Testis (tissue), 2 donors: ENCODE measurements around the gene PRTFDC1.

Source experiments
- POLR2A ChIP-seq: fragments of 450-650 bp; IDR thresholded peaks from one replicate; pipeline ENCODE4 v1.6.1; 2017; ENCODE audit warnings: antibody characterized with exemption, mild to moderate bottlenecking, moderate library complexity
- TF ChIP-seq, protein P1 (sequence below), 3 experiments: fragments of 450-650 bp in 2 of 3; fragments of 200-600 bp in 1 of 3; sonication (generic) in 1 of 3; IDR thresholded peaks; one replicate each; pipeline ENCODE4 v1.5.1; 2016 to 2019; ENCODE audit warnings: antibody characterized with exemption in 3 of 3, mild to moderate bottlenecking in 2 of 3, moderate library complexity in 1 of 3

GRCh38 chr10:24885551-24886289 lies 66.7 kb downstream of the PRTFDC1 start:
- TF ChIP-seq, protein P1, sequence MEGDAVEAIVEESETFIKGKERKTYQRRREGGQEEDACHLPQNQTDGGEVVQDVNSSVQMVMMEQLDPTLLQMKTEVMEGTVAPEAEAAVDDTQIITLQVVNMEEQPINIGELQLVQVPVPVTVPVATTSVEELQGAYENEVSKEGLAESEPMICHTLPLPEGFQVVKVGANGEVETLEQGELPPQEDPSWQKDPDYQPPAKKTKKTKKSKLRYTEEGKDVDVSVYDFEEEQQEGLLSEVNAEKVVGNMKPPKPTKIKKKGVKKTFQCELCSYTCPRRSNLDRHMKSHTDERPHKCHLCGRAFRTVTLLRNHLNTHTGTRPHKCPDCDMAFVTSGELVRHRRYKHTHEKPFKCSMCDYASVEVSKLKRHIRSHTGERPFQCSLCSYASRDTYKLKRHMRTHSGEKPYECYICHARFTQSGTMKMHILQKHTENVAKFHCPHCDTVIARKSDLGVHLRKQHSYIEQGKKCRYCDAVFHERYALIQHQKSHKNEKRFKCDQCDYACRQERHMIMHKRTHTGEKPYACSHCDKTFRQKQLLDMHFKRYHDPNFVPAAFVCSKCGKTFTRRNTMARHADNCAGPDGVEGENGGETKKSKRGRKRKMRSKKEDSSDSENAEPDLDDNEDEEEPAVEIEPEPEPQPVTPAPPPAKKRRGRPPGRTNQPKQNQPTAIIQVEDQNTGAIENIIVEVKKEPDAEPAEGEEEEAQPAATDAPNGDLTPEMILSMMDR (IDR thresholded peaks at IDR 0.05): no peak
- TF ChIP-seq POLR2A: no peak
